Mononuclear cell (primary cell): ENCODE results near the gene TMOD2. TPM values are rescaled to one million over a fixed set of nuclear protein-coding genes. Genes with fewer than 3 reads are reported as not detected.
"Not testable (repeated sequence)": the region's sequence is repeated elsewhere in the genome, so short reads cannot be mapped to it uniquely, and the experiment has no call there.

Experiments
- H3K27me3 ChIP-seq: 2 replicates; pipeline ENCODE4 v1.6.0; 2011; ENCODE audit warnings: low read length, control low read depth; ENCODE audit not compliant: insufficient read depth
- H3K4me1 ChIP-seq: 2 replicates; pipeline ENCODE4 v1.5.1; 2011; ENCODE audit warnings: mild to moderate bottlenecking, low read length, control low read depth; ENCODE audit not compliant: insufficient read depth
- H3K4me3 ChIP-seq: 2 replicates; pipeline ENCODE4 v1.5.1; 2011; ENCODE audit warnings: mild to moderate bottlenecking, low read length, moderate library complexity
- H3K9me3 ChIP-seq: 2 replicates; pipeline ENCODE4 v1.5.1; 2011; ENCODE audit warnings: low read depth, mild to moderate bottlenecking, control low read depth, low read length
- total RNA-seq: library from RNA; depleted of rRNA; stranded (reverse); fragments of >200 nt; gene quantifications from one replicate; pipeline ENCODE4 v1.2.3, GENCODE V29; 2012

The TMOD2 gene
- total RNA-seq, 1 donor, result 5.9 TPM

- H3K9me3 ChIP-seq, result no peaks in the 10 kb centered on the region
- no peak overlapping the region for H3K4me3 ChIP-seq
- no peaks in the 10 kb centered on the region for H3K27me3 ChIP-seq
- peaks cover 5% of the 10 kb centered on the region for H3K4me1 ChIP-seq
Measured at GRCh38 chr15:51775967-51776816, 24.8 kb downstream of the TMOD2 start.

DNA sequence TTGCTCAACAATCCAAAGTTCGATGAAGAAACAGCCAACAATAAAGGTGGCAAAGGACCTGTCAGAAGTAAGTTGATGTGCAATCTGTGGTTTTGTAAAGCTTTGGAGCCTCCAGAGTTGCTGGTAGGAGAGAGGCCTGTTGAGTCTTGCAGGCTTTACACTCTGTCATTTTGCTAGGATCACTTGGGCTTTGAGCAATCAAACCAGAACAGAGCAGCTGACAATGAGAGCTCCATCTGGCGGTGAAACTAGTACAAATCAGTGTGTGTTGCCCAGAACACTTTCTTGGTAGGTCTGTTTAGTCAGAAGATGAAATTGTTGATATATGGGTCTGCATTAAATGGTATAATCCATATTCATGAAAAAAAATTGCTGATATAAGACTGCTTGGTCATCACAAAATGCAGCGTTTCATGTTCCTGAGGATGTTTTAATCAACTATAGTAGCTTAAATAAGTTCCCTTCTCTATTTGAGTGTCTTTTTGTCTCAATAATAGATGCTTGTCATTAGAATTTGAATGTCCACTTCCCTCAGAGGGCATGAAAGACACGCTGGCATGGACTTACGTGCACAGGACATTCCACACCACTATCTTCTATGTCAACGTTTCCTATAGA lies 25.7 kb downstream of the TMOD2 start:
- Histone ChIP-seq H3K4me1 (peaks cover 5% of the 10 kb centered on the region), H3K4me3 (no peak overlapping the region), H3K27me3 (no peaks in the 10 kb centered on the region), H3K9me3 (no peaks in the 10 kb centered on the region)

DNA sequence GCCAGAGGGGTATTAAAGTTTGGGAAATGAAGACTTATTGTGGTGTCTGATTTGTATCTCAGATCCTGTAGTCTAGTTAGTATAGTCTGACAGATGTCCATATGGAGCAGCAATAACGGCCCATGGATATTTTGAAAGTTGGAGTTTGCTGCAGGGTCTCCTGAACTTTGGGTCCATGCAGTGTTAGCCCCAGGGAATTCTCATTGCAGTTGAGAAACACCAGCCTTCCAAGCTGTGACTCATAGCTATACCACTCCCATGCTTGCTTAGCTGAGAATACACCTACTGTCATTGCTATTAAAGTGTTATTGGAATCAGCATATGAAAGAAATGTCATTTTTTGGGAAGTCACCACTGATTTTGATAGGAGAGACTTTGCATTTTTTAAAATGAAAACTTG lies 29.2 kb downstream of the TMOD2 start:
- H3K27me3 ChIP-seq, result no peaks in the 10 kb centered on the region
- no peak overlapping the region for H3K4me3 ChIP-seq
- H3K4me1 ChIP-seq, result peaks cover 5% of the 10 kb centered on the region
- H3K9me3 ChIP-seq, result no peaks in the 10 kb centered on the region

DNA sequence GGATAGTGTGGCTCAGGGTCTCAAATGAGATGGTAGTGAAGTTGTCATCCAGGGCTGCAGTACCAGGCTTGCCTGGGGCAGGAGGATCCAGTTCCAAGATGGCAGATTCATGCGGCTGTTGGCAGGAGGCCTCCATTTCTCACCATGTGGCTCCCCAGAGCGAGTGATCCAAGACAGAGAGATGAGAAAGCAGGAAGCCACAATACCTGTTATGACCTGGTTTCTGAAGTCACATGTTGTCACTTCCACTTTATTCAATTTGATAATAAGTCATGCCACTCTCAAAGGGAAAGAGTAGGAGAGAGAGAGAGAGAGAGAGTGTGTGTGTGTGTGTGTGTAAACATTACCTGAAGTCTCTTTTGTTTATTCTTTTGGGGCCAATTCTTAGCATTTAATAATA lies 30.1 kb downstream of the TMOD2 start:
- H3K4me3 ChIP-seq, result no peak overlapping the region
- H3K9me3 ChIP-seq, result no peaks in the 10 kb centered on the region
- no peaks in the 10 kb centered on the region for H3K4me1 ChIP-seq
- H3K27me3 ChIP-seq, result no peaks in the 10 kb centered on the region

- H3K4me3 ChIP-seq, result no peak overlapping the region
- H3K27me3 ChIP-seq, result no peaks in the 10 kb centered on the region
- no peaks in the 10 kb centered on the region for H3K4me1 ChIP-seq
Measured at GRCh38 chr15:51782357-51782896, 31.0 kb downstream of the TMOD2 start.

GRCh38 chr15:51783967-51784366 lies 32.6 kb downstream of the TMOD2 start:
- no peak overlapping the region for H3K4me3 ChIP-seq
- H3K27me3 ChIP-seq, result no peaks in the 10 kb centered on the region
- no peaks in the 10 kb centered on the region for H3K4me1 ChIP-seq
- H3K9me3 ChIP-seq, result no peaks in the 10 kb centered on the region

More at GRCh38 chr15:51782357-51782896, 31.0 kb downstream of the TMOD2 start:
- no peaks in the 10 kb centered on the region for H3K9me3 ChIP-seq

DNA sequence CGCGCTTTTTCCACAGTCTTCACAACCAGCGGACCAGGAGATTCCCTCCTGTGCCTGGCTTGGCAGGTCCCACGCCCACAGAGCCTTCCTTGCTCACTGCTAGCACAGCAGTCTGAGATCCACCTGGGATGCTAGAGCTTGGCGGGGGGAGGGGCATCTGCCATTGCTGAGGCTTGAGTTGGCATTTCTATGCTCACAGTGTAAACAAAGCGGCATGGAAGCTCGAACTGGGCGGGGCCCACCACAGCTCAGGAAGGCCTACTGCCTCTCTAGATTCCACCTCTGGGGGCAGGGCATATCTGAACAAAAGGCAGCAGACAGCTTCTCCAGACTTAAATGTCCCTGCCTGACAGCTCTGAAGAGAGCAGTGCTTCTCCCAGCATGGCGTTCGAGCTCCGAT lies 35.7 kb downstream of the TMOD2 start:
- not testable (repeated sequence) for H3K4me1 ChIP-seq, H3K27me3 ChIP-seq, H3K9me3 ChIP-seq, H3K4me3 ChIP-seq

DNA sequence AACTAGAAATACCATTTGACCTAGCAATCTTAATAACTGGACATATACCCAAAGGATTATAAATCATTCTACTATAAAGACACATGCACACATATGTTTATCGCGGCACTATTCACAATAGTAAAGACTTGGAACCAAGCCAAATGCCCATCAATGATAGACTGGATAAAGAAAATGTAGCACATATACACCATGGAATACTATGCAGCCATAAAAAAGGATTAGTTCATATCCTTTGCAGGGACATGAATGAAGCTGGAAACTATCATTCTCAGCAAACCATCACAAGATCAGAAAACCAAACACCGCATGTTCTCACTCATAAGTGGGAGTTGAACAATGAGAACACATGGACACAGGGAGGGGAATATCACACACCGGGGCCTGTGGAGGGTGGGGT lies 41.1 kb downstream of the TMOD2 start:
- H3K27me3 ChIP-seq, H3K4me1 ChIP-seq, H3K4me3 ChIP-seq, H3K9me3 ChIP-seq: not testable (repeated sequence)

GRCh38 chr15:51793521-51794305 lies 42.3 kb downstream of the TMOD2 start:
- Histone ChIP-seq H3K4me1 (no peaks in the 10 kb centered on the region), H3K9me3 (no peaks in the 10 kb centered on the region), H3K27me3 (no peaks in the 10 kb centered on the region), H3K4me3 (no peak overlapping the region)

DNA sequence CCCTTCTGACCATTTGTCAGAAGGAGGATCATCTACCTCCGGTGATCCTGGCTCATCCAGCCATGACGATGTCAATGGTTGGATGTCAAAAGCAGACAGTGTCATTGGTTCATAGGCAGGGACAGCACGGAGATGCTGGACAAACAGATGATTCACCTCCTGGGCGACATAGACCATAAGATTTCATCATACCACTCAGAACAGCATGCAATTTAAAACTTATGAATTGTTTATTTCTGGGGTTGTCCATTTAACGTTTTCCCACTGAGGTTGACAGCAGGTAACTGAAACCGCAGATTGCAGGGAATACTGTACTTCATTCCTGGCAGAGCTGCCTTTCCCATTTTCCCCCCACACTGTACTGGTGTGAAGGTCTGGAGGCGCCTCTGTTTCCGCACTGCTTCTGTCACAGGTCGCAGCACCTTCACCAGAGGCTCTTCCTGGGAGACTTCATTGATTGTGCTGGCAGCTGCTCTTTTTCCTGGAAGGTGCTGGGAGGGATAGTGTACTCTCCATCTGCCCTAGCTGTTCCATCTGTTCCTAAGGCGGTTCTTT lies 45.5 kb downstream of the TMOD2 start:
- H3K9me3 ChIP-seq, result no peaks in the 10 kb centered on the region
- H3K4me3 ChIP-seq, result no peak overlapping the region
- no peaks in the 10 kb centered on the region for H3K4me1 ChIP-seq
- H3K27me3 ChIP-seq, result no peaks in the 10 kb centered on the region

DNA sequence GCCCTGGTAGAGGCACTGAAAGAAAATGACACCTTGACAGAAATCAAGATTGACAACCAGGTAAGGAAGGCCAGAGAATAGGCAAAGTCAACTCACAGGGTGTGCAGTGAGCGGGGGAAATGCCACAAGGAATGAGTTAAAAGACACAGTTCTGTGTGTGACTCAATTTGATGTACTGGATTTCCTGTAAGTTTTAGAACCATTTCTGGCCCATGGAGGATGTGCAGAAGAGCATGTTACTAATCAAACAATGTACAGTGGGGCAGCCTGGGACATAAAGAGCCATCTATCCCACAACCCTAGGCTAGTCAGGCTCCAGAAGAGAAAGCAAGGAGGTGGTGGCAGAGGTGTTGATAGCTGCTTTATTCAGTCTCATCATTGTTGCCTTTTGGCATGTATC lies 46.9 kb downstream of the TMOD2 start:
- Histone ChIP-seq H3K4me3 (no peak overlapping the region), H3K27me3 (no peaks in the 10 kb centered on the region), H3K4me1 (no peaks in the 10 kb centered on the region), H3K9me3 (no peaks in the 10 kb centered on the region)

- Histone ChIP-seq H3K4me3 (no peak overlapping the region), H3K27me3 (no peaks in the 10 kb centered on the region), H3K9me3 (no peaks in the 10 kb centered on the region), H3K4me1 (no peaks in the 10 kb centered on the region)
Measured at GRCh38 chr15:51799282-51800252, 48.2 kb downstream of the TMOD2 start.

DNA sequence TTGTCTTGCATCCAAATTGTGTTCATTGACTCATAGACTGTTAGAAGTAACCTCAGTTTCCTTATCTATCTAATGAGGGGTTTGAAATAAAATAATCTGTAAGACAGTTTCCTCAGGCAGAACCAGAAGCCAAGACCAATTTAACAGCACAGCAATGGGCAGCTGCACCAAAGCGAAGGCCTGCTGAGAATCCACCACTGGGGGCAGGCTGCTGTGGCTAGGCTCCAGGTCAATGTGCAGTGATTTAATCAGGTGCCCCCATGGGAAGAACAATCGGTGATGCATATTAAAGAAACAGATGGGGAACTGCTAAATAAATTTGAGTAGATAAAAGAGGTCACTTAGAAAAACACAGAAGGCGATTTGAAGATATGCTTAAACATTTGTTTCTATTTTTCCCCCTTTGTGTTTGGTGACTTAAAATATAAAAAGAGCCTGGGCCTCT lies 50.0 kb downstream of the TMOD2 start:
- Histone ChIP-seq H3K9me3 (no peaks in the 10 kb centered on the region), H3K4me1 (no peaks in the 10 kb centered on the region), H3K4me3 (no peak overlapping the region), H3K27me3 (no peaks in the 10 kb centered on the region)

- H3K9me3 ChIP-seq, result no peaks in the 10 kb centered on the region
- H3K27me3 ChIP-seq, result no peaks in the 10 kb centered on the region
- H3K4me3 ChIP-seq, result no peak overlapping the region
- no peaks in the 10 kb centered on the region for H3K4me1 ChIP-seq
Measured at GRCh38 chr15:51802593-51802992, 51.2 kb downstream of the TMOD2 start.
